Heart right ventricle (tissue), 16 donors: Measurements from ENCODE around the gene HTRA3. TPM values are rescaled to one million over a fixed set of nuclear protein-coding genes. Genes with fewer than 3 reads are reported as not detected.

ENCODE experiments used
- ATAC-seq, 8 donors: fragments of 200-7000 bp; cut with Tn5 transposase; one replicate each; pipeline ENCODE4 v1.9.1; 2020; ENCODE audit warnings: mild to moderate bottlenecking in 8 of 8, moderate library complexity in 8 of 8, moderate number of reproducible peaks in 1 of 8
- DNase-seq, 2 donors: peaks; one replicate each; pipeline ENCODE4 v3.0.0-alpha.2; 2020
- H3K27ac ChIP-seq, 10 donors: fragments of 200-600 bp; sonication (generic) in 2 of 10; one replicate each; pipeline versions ENCODE4 v1.5.0 to v1.8.0; 2020 to 2022; ENCODE audit warnings: mild to moderate bottlenecking in 3 of 10
- H3K27me3 ChIP-seq, 7 donors: fragments of 200-600 bp; one replicate each; pipeline ENCODE4 v1.8.0; 2021 to 2022; ENCODE audit warnings: mild to moderate bottlenecking in 2 of 7
- H3K36me3 ChIP-seq, 9 donors: fragments of 200-600 bp; sonication (generic) in 1 of 9; one replicate each; pipeline versions ENCODE4 v1.5.0 to v1.8.0; 2020 to 2022; ENCODE audit warnings: mild to moderate bottlenecking in 2 of 9
- H3K4me1 ChIP-seq, 9 donors: fragments of 200-600 bp; sonication (generic) in 1 of 9; one replicate each; pipeline versions ENCODE4 v1.5.0 to v1.8.0; 2020 to 2022; ENCODE audit warnings: mild to moderate bottlenecking in 4 of 9
- H3K4me3 ChIP-seq, 10 donors: fragments of 200-600 bp; sonication (generic) in 2 of 10; one replicate each; pipeline versions ENCODE4 v1.5.0 to v1.8.0; 2020 to 2022; ENCODE audit warnings: mild to moderate bottlenecking in 7 of 10, moderate library complexity in 2 of 10
- H3K9me3 ChIP-seq, 11 donors: fragments of 200-600 bp in 10 of 11; sonication (generic) in 2 of 11; one replicate each; pipeline versions ENCODE4 v1.5.0 to v1.8.0; 2013 to 2022; ENCODE audit warnings: mild to moderate bottlenecking in 2 of 11, control low read depth in 1 of 11, moderate library complexity in 1 of 11
- CTCF ChIP-seq, 9 donors: fragments of 200-600 bp; sonication (generic) in 2 of 9; IDR thresholded peaks; one replicate each; pipeline versions ENCODE4 v1.5.0 to v1.8.0; 2021 to 2022; ENCODE audit warnings: antibody characterized with exemption in 9 of 9, mild to moderate bottlenecking in 5 of 9, moderate library complexity in 1 of 9
- WGBS, 2 donors: extraction: QIAGEN DNeasy Blood & Tissue Kit; methylation state at CpG; one replicate each; pipeline ENCODE4 v1.1.7; 2013; ENCODE audit warnings: inconsistent platforms in 1 of 2; 5-methylcytosine and 5-hydroxymethylcytosine counted together
- intact Hi-C, 10 donors: fragments of 100-400 bp; cut with DNase I; formaldehyde crosslinking; loops; one replicate each; pipeline versions ENCODE4 v1.11.1 to v1.14.2; 2022
- polyA plus RNA-seq, 2 donors: library from polyadenylated mRNA; stranded (reverse); fragments of 200-250 nt; gene quantifications; one replicate each; pipeline ENCODE4 v1.2.3, GENCODE V29; 2013
- total RNA-seq, 10 donors: library from RNA; stranded (reverse); fragmentation: NEBNext Ultra II Directional in 3 of 10; extraction: Animal tissue kit (Norgen Biotek cat#: 25700) in 3 of 10; gene quantifications; one replicate each; pipeline versions ENCODE4 v1.2.1 to v1.2.4, GENCODE V29; 2021 to 2023
- donor health status: Arrhythmogenic right ventricular cardiomyopathy.
- donor health status: ischemic (EF 13 %, LVEDD 7.1; RV severe dilation, severe dysfunction).
- donor health status: healthy with polysubstance abuse.
- donor health status: DM: no; HTN: yes; CAD: no.
- donor health status: DM: no; HTN: no; CAD: no.
- donor health status: ischemic (EF 25% LVEDD 6.9; RV normal size, moderate dysfunction).
- donor health status: ischemic (EF 25% LVEDD 5.7; RV mildly dilated, moderate dysfunction).
- donor health status: healthy.
- donor health status: DM: yes; HTN: yes; CAD: no.
- donor health status: Ischemic cardiomyopathy.
- donor health status: ischemic (EF 35%, LVEDD 5.7; RV mildly dilated, moderate dysfunction).
- donor health status: nonischemic (EF 11% LVEDD 7.7; RV severe dilation, severe dysfunction).
- donor health status: DM: yes; HTN: yes; CAD: no.
- donor health status: PGD.
- donor health status: ischemic (EF 29% LVEDD 5.4; RV normal size, mild dysfunction).
- donor health status: nonischemic (EF 23%, LVEDD 6.1; RV moderate dilation, normal function).

HTRA3 gene
- total and polyA plus RNA-seq, 12 donors: 20.2 to 82.5 (median 54.2) TPM

GRCh38 chr4:8255698-8256441 is 13.7 kb upstream of the HTRA3 start:
- TF ChIP-seq CTCF (IDR thresholded peaks at IDR 0.05): no peak
- Histone ChIP-seq H3K4me3 (no peak overlapping the region), H3K9me3 (no peaks in the 10 kb centered on the region), H3K4me1 (peaks cover 0 to 7% (median 0%) of the 10 kb centered on the region in 9 donors), H3K36me3 (no peaks in the 10 kb centered on the region), H3K27ac (no peak overlapping the region), H3K27me3 (no peaks in the 10 kb centered on the region)
- ATAC-seq (peak in 6 of 8 donors; percentile 25 to 75 (median 51)), DNase-seq (peak in 1 of 2 donors; percentile 35)
- WGBS, 2 donors: 67% methylated on average over 14 of the region's 14 CpGs
- intact Hi-C loops: no loop called here

GRCh38 chr4:8257854-8258253 is 11.7 kb upstream of the HTRA3 start:
- intact Hi-C loops: no loop called here
- Histone ChIP-seq H3K27me3 (no peaks in the 10 kb centered on the region), H3K27ac (no peak overlapping the region), H3K36me3 (no peaks in the 10 kb centered on the region), H3K9me3 (no peaks in the 10 kb centered on the region), H3K4me3 (no peak overlapping the region), H3K4me1 (peaks cover 0 to 20% (median 0%) of the 10 kb centered on the region in 9 donors)
- DNase-seq (no peak), ATAC-seq (no peak)
- TF ChIP-seq CTCF (IDR thresholded peaks at IDR 0.05): no peak
- 64 to 65% methylated on average over 4 of the region's 4 CpGs for WGBS, 2 donors

- intact Hi-C loops: no loop called here
- Histone ChIP-seq H3K4me3 (no peak overlapping the region), H3K9me3 (no peaks in the 10 kb centered on the region), H3K4me1 (peaks cover 0 to 20% (median 0%) of the 10 kb centered on the region in 9 donors), H3K27me3 (no peaks in the 10 kb centered on the region), H3K27ac (no peak overlapping the region), H3K36me3 (no peaks in the 10 kb centered on the region)
- WGBS, 2 donors: 76 to 78% methylated on average over 13 of the region's 13 CpGs
- TF ChIP-seq CTCF (IDR thresholded peaks at IDR 0.05): no peak
- DNase-seq (no peak), ATAC-seq (no peak)
Measured at GRCh38 chr4:8258552-8259212, 10.9 kb upstream of the HTRA3 start.

- Histone ChIP-seq H3K27ac (no peak overlapping the region), H3K4me1 (peaks cover 0 to 20% (median 0%) of the 10 kb centered on the region in 9 donors), H3K9me3 (no peaks in the 10 kb centered on the region), H3K4me3 (no peak overlapping the region), H3K27me3 (no peaks in the 10 kb centered on the region), H3K36me3 (no peaks in the 10 kb centered on the region)
- no peak for ATAC-seq
- no peak for DNase-seq
- TF ChIP-seq CTCF (IDR thresholded peaks at IDR 0.05): no peak
- intact Hi-C loops: no loop called here
- WGBS, 2 donors: 91% methylated on average over 11 of the region's 11 CpGs
Measured at GRCh38 chr4:8259743-8260430, 9.7 kb upstream of the HTRA3 start.
